ENCODE measurements around the gene ZDHHC14.
"Not testable (repeated sequence)": the region's sequence is repeated elsewhere in the genome, so short reads cannot be mapped to it uniquely, and the experiment has no call there.

ZDHHC14 gene

DNA sequence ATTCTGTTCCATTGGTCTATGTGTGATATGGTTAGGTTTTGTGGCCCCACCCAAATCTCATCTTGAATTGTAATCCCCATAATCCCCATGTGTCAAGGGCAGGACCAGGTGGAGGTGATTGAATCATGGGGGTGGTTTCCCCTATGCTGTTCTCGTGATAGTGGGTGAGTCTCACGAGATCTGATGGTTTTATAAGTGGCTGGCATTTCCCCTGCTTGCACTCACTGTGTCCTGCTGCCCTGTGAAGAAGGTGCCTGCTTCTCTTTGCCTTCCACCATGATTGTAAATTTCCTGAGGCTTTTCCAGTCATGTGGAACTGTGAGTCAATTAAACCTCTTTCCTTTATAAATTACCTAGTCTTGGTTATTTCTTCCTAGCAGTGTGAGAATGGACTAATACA lies 197.5 kb downstream of the ZDHHC14 start:
- not testable (repeated sequence) for H3K27me3 Mint-ChIP-seq, H3K27ac Mint-ChIP-seq, ATAC-seq, H3K4me3 Mint-ChIP-seq, H3K9me3 Mint-ChIP-seq
- Mint-ChIP-seq H3K36me3 (peaks cover 60% of the 10 kb centered on the region), H3K4me1 (peaks cover 67% of the 10 kb centered on the region)

DNA sequence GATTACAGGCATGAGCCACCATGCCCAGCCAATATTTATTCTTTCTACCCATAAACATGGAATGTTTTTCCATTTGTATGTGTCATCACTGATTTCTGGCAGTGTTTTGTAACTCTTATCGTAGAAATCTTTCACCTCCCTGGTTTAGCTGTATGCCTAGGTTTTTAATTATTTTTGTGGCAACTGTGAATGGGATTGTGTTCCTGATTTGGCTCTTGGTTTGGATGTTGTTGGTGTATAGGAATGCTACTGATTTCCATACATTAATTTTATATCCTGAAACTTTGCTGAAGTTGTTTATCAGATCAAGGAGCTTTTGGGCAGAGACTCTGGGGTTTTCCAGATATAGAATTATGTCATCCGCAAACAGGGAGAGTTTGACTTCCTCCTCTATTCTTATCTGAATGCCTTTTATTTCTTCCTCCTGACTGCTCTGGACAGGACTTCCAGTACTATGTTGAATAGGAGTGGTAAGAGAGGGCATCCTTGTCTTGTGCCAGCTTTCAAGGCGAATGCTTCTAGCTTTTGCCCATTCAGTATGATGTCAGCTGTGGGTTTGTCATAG lies 198.6 kb downstream of the ZDHHC14 start:
- Mint-ChIP-seq H3K4me3 (no peak overlapping the region), H3K4me1 (peaks cover 64% of the 10 kb centered on the region), H3K9me3 (peaks cover 8% of the 10 kb centered on the region), H3K27me3 (no peaks in the 10 kb centered on the region), H3K36me3 (peaks cover 56% of the 10 kb centered on the region), H3K27ac (no peak overlapping the region)
- no peak for ATAC-seq

GRCh38 chr6:157584036-157584435 lies 203.0 kb downstream of the ZDHHC14 start:
- no peak overlapping the region for H3K4me3 Mint-ChIP-seq
- ATAC-seq = no peak
- H3K9me3 Mint-ChIP-seq = peaks cover 5% of the 10 kb centered on the region
- H3K27ac Mint-ChIP-seq = peak overlapping the region; percentile 50
- H3K36me3 Mint-ChIP-seq = peaks cover 42% of the 10 kb centered on the region
- H3K4me1 Mint-ChIP-seq = peaks cover 64% of the 10 kb centered on the region
- H3K27me3 Mint-ChIP-seq = no peaks in the 10 kb centered on the region

GRCh38 chr6:157585274-157586087 lies 204.5 kb downstream of the ZDHHC14 start:
- H3K27me3 Mint-ChIP-seq = no peaks in the 10 kb centered on the region
- H3K27ac Mint-ChIP-seq = peak overlapping the region; percentile 31
- peaks cover 12% of the 10 kb centered on the region for H3K9me3 Mint-ChIP-seq
- peaks cover 52% of the 10 kb centered on the region for H3K4me1 Mint-ChIP-seq
- no peak for ATAC-seq
- no peak overlapping the region for H3K4me3 Mint-ChIP-seq
- H3K36me3 Mint-ChIP-seq = peaks cover 52% of the 10 kb centered on the region

DNA sequence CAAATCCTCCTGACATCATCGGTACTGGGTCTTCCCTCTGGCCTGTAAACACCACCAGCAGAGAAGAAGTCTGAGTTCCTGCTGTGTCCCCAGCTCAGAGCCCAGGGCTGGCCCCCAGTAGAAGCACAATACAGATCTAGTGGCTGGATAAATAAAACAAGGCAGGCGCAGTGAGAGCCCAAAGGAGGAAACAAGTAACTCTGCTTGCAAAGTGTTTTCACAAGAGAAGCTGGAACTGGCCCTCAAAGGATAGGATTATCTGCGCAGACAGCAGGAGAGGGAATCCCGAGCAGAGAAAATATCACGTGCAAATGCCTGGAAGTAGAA lies 205.1 kb downstream of the ZDHHC14 start:
- peaks cover 47% of the 10 kb centered on the region for H3K4me1 Mint-ChIP-seq
- no peak overlapping the region for H3K4me3 Mint-ChIP-seq
- peaks cover 12% of the 10 kb centered on the region for H3K9me3 Mint-ChIP-seq
- no peaks in the 10 kb centered on the region for H3K27me3 Mint-ChIP-seq
- H3K27ac Mint-ChIP-seq = peak overlapping the region; percentile 31
- peaks cover 49% of the 10 kb centered on the region for H3K36me3 Mint-ChIP-seq
- ATAC-seq = no peak

DNA sequence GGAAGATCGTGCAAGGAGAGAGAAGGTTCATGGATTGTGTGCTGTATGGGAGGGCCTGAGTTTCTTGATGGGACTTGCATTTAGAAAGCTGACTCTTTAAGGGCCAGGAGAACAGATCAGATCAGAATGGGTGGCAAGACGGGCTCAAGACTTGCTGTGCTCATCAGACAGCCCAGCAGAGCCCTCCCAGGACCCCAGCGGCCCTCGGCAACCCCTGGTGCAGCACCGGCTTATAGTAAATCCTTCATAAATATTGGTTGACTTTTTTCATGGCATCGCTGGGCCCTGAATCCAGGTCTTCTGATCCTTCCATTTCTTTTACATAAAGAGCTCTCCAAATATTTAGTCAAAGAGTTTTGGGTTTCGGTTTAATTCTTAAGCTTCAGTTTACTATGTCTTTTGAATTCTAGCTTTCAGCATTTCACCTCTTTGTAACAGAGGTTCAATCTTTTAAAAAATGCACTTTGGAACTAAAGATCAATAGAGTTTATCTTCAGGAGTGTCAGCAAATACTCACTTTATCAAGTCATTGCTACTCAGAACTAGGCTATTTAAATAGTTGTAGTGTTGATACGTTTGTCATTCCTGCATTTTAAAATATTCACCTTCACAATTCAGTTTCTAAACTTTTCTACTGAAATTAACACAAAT lies 205.6 kb downstream of the ZDHHC14 start:
- H3K27me3 Mint-ChIP-seq = no peaks in the 10 kb centered on the region
- H3K9me3 Mint-ChIP-seq = peaks cover 12% of the 10 kb centered on the region
- H3K27ac Mint-ChIP-seq = peak overlapping the region; percentile 31
- no peak overlapping the region for H3K4me3 Mint-ChIP-seq
- ATAC-seq = no peak
- H3K36me3 Mint-ChIP-seq = peaks cover 49% of the 10 kb centered on the region
- peaks cover 48% of the 10 kb centered on the region for H3K4me1 Mint-ChIP-seq

DNA sequence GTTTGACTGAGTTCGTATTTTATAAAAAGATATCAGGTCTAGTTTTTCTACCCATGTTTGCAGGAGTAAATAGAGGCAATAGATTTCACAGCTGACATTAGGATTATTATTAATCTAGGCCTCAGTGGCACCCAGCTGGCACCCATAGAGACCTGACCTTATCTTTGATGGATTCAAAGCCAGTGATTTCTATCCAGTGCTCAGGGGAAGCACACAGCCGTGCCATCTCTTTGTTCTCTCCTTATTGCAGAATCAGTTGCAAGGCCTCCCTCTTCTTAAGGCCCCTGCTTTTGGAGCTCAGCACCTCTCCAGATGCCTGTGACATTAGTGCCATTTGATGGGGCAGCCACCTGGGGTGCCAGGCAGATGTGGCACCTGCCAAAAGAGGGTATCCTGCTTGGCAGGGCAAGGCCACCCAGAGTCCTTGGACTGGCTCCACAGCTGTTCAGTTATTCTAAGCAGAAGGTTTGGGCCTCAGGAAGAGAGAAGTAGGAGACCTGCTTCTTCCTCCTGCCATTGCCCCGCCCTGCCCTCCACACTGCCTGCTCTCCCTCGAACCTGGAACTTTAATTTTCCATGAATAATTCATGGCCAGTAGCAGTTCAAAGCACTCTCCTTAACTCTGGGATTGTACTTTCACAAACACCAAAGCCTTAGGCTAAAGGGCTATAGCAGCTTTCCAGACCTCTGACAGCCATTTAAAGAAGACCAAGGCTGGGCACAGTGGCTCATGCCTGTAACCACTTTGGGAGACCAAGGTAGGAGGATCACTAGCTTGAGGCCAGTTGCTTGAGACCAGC lies 206.3 kb downstream of the ZDHHC14 start:
- peaks cover 46% of the 10 kb centered on the region for H3K36me3 Mint-ChIP-seq
- peaks cover 45% of the 10 kb centered on the region for H3K4me1 Mint-ChIP-seq
- ATAC-seq = no peak
- H3K27me3 Mint-ChIP-seq = no peaks in the 10 kb centered on the region
- no peak overlapping the region for H3K27ac Mint-ChIP-seq
- no peak overlapping the region for H3K4me3 Mint-ChIP-seq
- H3K9me3 Mint-ChIP-seq = peaks cover 12% of the 10 kb centered on the region

GRCh38 chr6:157590654-157591053 lies 209.7 kb downstream of the ZDHHC14 start:
- H3K36me3 Mint-ChIP-seq = peaks cover 62% of the 10 kb centered on the region
- not testable (repeated sequence) for H3K27me3 Mint-ChIP-seq, H3K9me3 Mint-ChIP-seq, H3K27ac Mint-ChIP-seq, H3K4me3 Mint-ChIP-seq, ATAC-seq
- peaks cover 27% of the 10 kb centered on the region for H3K4me1 Mint-ChIP-seq

GRCh38 chr6:157592541-157592940 lies 211.6 kb downstream of the ZDHHC14 start:
- peak; percentile 41 for ATAC-seq
- no peak overlapping the region for H3K27ac Mint-ChIP-seq
- H3K4me1 Mint-ChIP-seq = peaks cover 28% of the 10 kb centered on the region
- H3K4me3 Mint-ChIP-seq = no peak overlapping the region
- H3K36me3 Mint-ChIP-seq = peaks cover 67% of the 10 kb centered on the region
- no peaks in the 10 kb centered on the region for H3K27me3 Mint-ChIP-seq
- H3K9me3 Mint-ChIP-seq = peaks cover 9% of the 10 kb centered on the region

DNA sequence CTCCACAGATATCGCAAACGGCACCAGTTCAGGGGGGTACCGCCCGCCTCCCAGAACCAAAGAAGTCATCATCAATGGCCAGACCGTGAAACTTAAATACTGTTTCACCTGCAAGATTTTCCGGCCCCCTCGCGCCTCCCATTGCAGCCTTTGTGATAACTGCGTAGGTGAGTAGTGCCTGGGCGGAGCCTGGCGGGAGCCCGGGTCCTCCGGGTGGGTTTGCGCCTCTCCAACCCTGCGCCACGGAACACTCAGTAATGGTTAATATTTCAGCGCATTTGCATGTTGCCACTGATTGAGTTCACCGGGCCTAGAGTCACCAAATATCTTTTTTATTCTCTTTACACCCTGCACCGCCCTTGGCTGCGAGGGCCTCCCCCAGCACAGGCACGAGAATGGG lies 212.0 kb downstream of the ZDHHC14 start:
- Mint-ChIP-seq H3K4me1 (peaks cover 32% of the 10 kb centered on the region), H3K27ac (no peak overlapping the region), H3K4me3 (no peak overlapping the region), H3K27me3 (no peaks in the 10 kb centered on the region), H3K9me3 (peaks cover 9% of the 10 kb centered on the region), H3K36me3 (peaks cover 67% of the 10 kb centered on the region)
- no peak for ATAC-seq

- Mint-ChIP-seq H3K36me3 (peaks cover 67% of the 10 kb centered on the region), H3K4me3 (no peak overlapping the region), H3K27ac (no peak overlapping the region), H3K27me3 (no peaks in the 10 kb centered on the region), H3K9me3 (peaks cover 9% of the 10 kb centered on the region), H3K4me1 (peaks cover 37% of the 10 kb centered on the region)
- ATAC-seq = no peak
Observed at GRCh38 chr6:157593596-157593995, 212.6 kb downstream of the ZDHHC14 start.

DNA sequence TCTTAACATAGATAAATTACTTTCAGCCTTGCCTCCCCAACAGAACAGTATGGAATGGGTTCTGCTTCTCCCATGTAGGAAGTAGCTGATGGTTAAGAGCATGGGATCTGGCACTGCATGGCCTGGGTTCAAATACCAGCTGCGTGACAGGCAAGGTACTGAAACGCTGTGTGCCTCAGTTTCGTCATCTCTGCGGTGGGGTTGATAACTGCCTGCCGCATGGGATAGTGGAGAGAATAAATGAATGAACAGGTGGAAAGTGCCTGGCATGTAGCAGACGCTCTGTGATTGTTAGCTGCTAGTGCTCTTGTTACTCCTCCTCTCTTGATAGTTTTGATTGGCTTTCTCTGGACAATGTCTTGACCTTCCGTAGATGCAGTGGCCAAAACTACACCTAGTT lies 213.3 kb downstream of the ZDHHC14 start:
- no peaks in the 10 kb centered on the region for H3K27me3 Mint-ChIP-seq
- H3K4me3 Mint-ChIP-seq = no peak overlapping the region
- H3K27ac Mint-ChIP-seq = peak overlapping the region; percentile 81
- H3K4me1 Mint-ChIP-seq = peaks cover 42% of the 10 kb centered on the region
- peaks cover 65% of the 10 kb centered on the region for H3K36me3 Mint-ChIP-seq
- H3K9me3 Mint-ChIP-seq = peaks cover 6% of the 10 kb centered on the region
- no peak for ATAC-seq

DNA sequence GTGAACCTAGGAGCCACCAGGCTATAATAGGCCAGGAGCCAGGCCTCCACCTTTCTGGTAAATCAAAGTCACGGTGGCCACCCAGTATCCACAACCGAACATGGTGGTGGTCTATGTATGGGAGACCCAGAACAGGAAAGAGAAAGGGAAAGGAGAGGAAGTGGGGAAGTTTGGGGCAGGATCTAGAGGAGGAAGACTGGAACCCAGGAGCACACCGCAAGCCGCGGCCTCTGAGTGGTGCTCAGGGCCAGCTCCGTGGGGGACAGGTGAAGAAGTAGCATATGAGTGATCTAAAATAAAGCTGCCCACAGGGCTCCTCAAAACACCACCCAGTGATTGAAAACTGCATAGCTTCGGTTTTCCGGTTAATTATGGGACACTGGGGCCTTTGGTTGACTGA lies 214.8 kb downstream of the ZDHHC14 start:
- peaks cover 57% of the 10 kb centered on the region for H3K4me1 Mint-ChIP-seq
- no peak for ATAC-seq

GRCh38 chr6:157596461-157596860 lies 215.5 kb downstream of the ZDHHC14 start:
- Mint-ChIP-seq H3K27me3 (no peaks in the 10 kb centered on the region), H3K4me1 (peaks cover 54% of the 10 kb centered on the region), H3K27ac (peak overlapping the region; percentile 81), H3K9me3 (no peaks in the 10 kb centered on the region), H3K4me3 (no peak overlapping the region), H3K36me3 (peaks cover 52% of the 10 kb centered on the region)
- no peak for ATAC-seq

More for the DNA sequence above, 214.8 kb downstream of the ZDHHC14 start:
- H3K9me3 Mint-ChIP-seq = no peaks in the 10 kb centered on the region
- H3K4me3 Mint-ChIP-seq = no peak overlapping the region
- no peaks in the 10 kb centered on the region for H3K27me3 Mint-ChIP-seq
- H3K36me3 Mint-ChIP-seq = peaks cover 57% of the 10 kb centered on the region
- peak overlapping the region; percentile 81 for H3K27ac Mint-ChIP-seq

- H3K4me1 Mint-ChIP-seq = peaks cover 52% of the 10 kb centered on the region
- H3K27me3 Mint-ChIP-seq = no peaks in the 10 kb centered on the region
- no peaks in the 10 kb centered on the region for H3K9me3 Mint-ChIP-seq
- no peak overlapping the region for H3K4me3 Mint-ChIP-seq
- peak overlapping the region; percentile 81 for H3K27ac Mint-ChIP-seq
- H3K36me3 Mint-ChIP-seq = peaks cover 50% of the 10 kb centered on the region
- ATAC-seq = no peak
Observed at GRCh38 chr6:157596886-157597285, 215.9 kb downstream of the ZDHHC14 start.

All from stimulated activated memory B cell treated with anti-CD40 and anti-IgM and Interleukin-4, amounts not matched to agents 10 μg/mL and 1 μg/mL and 100 μg/mL, for 72 hours (primary cell).